ENCODE data around the gene C17orf100. TPM values are rescaled to one million over a fixed set of nuclear protein-coding genes. Genes with fewer than 3 reads are reported as not detected.

C17orf100 gene
- total and polyA plus RNA-seq, 2 of the 13 experiments (the other 11 are each of a cell fraction or from before 2014, with no cell fraction given) = 3.6 to 8.7 TPM

- TF ChIP-seq ZNF253 (CRISPR knock-in tag; IDR thresholded peaks at IDR 0.05; ENCODE audit: borderline replicate concordance) = no peak
- 0 out of 2 replicates have a peak, but pooled peaks have one; percentile 33 for TF ChIP-seq ZSCAN5A (CRISPR knock-in tag; IDR thresholded peaks at IDR 0.05; ENCODE audit: borderline replicate concordance)
- TF ChIP-seq SSRP1 (CRISPR knock-in tag; IDR thresholded peaks at IDR 0.05) = no peak
- no peak for TF ChIP-seq ZNF317 (CRISPR knock-in tag; IDR thresholded peaks at IDR 0.05)
- no peak for TF ChIP-seq PTBP1 (IDR thresholded peaks at IDR 0.05; ENCODE audit: low read depth, low read length, poor library complexity, severe bottlenecking)
- TF ChIP-seq REL (CRISPR knock-in tag; conservative IDR thresholded peaks at IDR 0.05) = no peak
- TF ChIP-seq AHR (CRISPR knock-in tag; IDR thresholded peaks at IDR 0.05) = no peak
- no peak for TF ChIP-seq ZNF773 (CRISPR knock-in tag; IDR thresholded peaks at IDR 0.05; ENCODE audit: borderline replicate concordance)
- TF ChIP-seq ZNF570 (CRISPR knock-in tag; IDR thresholded peaks at IDR 0.05; ENCODE audit: borderline replicate concordance) = no peak
- TF ChIP-seq EEA1 (CRISPR knock-in tag; IDR thresholded peaks at IDR 0.05; ENCODE audit: borderline replicate concordance) = no peak
- TF ChIP-seq ZNF138 (CRISPR knock-in tag; IDR thresholded peaks at IDR 0.05; ENCODE audit: low read depth) = no peak
- TF ChIP-seq ZNF772 (CRISPR knock-in tag; IDR thresholded peaks at IDR 0.05) = no peak
- TF ChIP-seq MXD3 (CRISPR knock-in tag; IDR thresholded peaks at IDR 0.05) = no peak
- TF ChIP-seq ZFP90 (CRISPR knock-in tag; IDR thresholded peaks at IDR 0.05; ENCODE audit: borderline replicate concordance) = no peak
- no peak for TF ChIP-seq E2F1 (CRISPR knock-in tag; IDR thresholded peaks at IDR 0.05)
- no peak; the same call in 1 of the 2 replicates for TF ChIP-seq TGIF2 (CRISPR knock-in tag; IDR thresholded peaks at IDR 0.05)
- TF ChIP-seq ELF4 (CRISPR knock-in tag; IDR thresholded peaks at IDR 0.05; ENCODE audit: borderline replicate concordance) = no peak
- no peak for TF ChIP-seq LRRFIP1 (CRISPR knock-in tag; conservative IDR thresholded peaks at IDR 0.05)
- TF ChIP-seq ZNF549 (CRISPR knock-in tag; IDR thresholded peaks at IDR 0.05) = no peak
- TF ChIP-seq ZNF564 (CRISPR knock-in tag; IDR thresholded peaks at IDR 0.05) = no peak
- no peak for TF ChIP-seq FOXP1 (IDR thresholded peaks at IDR 0.05)
- TF ChIP-seq FOXP1 (CRISPR knock-in tag; IDR thresholded peaks at IDR 0.05) = peak; percentile 40
- no peak for TF ChIP-seq ZC3H4 (CRISPR knock-in tag; IDR thresholded peaks at IDR 0.05; ENCODE audit: borderline replicate concordance)
- no peak for TF ChIP-seq SETDB1 (CRISPR knock-in tag; IDR thresholded peaks at IDR 0.05; ENCODE audit: borderline replicate concordance)
- TF ChIP-seq CTCF (CRISPR knock-in tag; IDR thresholded peaks at IDR 0.05) = no peak
These were observed 49.4 kb downstream of the C17orf100 start (continued) for GRCh38 chr17:6700948-6701307.
